GM13977 (cell line): ENCODE measurements around the gene CRYGA.
"Not testable (repeated sequence)": the region's sequence is repeated elsewhere in the genome, so short reads cannot be mapped to it uniquely, and the experiment has no call there.

Experiments used
- DNase-seq: peaks from one replicate; pipeline ENCODE4 v3.0.0; 2012; ENCODE audit warnings: low spot score
- in situ Hi-C: fragments of 300-500 bp; cut with MboI; formaldehyde crosslinking; loops from one replicate; pipeline ENCODE4 v1.12.0; 2022; ENCODE audit warnings: low sequenced_read_pairs, low pct_unique_long_range_greater_than_20kb, mixed read lengths, inconsistent platforms; ENCODE audit not compliant: unreplicated experiment
- TF ChIP-seq, protein P1 (sequence below): IDR thresholded peaks from 2 replicates; pipeline ENCODE4 v1.5.1; 2012; ENCODE audit warnings: mild to moderate bottlenecking, control low read depth; ENCODE audit not compliant: insufficient read depth; ENCODE audit errors: extremely low read depth, missing control alignments

Gene CRYGA

DNA sequence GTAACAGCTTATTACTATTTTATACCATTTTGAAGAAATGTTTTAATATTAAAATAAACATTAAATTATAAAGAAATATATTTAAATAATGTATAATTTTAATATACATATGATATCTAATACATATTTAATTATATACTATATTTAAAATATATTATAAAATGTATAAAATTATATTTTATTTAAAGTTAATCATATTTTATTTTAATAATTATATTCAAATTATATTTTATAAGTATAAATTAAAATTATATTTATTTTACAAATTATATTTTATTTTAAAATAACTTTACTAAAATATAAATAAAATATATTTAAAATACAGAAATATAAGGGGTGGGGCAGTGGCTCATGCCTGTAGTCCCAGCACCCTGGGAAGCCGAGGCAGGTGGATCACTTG is 41.1 kb downstream of the CRYGA start:
- in situ Hi-C loops, result no loop called here
- no peak for DNase-seq
- TF ChIP-seq, protein P1, sequence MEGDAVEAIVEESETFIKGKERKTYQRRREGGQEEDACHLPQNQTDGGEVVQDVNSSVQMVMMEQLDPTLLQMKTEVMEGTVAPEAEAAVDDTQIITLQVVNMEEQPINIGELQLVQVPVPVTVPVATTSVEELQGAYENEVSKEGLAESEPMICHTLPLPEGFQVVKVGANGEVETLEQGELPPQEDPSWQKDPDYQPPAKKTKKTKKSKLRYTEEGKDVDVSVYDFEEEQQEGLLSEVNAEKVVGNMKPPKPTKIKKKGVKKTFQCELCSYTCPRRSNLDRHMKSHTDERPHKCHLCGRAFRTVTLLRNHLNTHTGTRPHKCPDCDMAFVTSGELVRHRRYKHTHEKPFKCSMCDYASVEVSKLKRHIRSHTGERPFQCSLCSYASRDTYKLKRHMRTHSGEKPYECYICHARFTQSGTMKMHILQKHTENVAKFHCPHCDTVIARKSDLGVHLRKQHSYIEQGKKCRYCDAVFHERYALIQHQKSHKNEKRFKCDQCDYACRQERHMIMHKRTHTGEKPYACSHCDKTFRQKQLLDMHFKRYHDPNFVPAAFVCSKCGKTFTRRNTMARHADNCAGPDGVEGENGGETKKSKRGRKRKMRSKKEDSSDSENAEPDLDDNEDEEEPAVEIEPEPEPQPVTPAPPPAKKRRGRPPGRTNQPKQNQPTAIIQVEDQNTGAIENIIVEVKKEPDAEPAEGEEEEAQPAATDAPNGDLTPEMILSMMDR, result no peak

DNA sequence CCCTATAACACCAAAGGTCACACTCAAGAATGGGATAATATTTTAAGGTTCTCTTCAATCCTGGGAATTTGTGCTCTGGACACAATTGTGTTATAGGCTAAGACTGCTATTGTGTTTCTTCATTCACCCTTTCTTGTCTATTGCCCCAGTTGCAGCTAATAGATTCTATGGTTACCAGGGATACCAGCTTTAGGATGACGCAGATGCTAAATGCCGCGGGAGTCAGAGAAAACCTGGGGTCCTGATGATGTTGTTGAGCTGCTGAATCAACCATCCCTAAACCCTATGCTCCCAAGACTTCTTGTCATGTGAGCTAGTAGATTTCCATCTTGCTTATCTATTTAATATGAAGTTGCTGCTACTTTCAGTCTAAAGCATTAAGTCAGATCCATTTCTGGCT is 44.5 kb downstream of the CRYGA start:
- DNase-seq, result no peak
- TF ChIP-seq, protein P1, result no peak
- in situ Hi-C loops, result no loop called here

DNA sequence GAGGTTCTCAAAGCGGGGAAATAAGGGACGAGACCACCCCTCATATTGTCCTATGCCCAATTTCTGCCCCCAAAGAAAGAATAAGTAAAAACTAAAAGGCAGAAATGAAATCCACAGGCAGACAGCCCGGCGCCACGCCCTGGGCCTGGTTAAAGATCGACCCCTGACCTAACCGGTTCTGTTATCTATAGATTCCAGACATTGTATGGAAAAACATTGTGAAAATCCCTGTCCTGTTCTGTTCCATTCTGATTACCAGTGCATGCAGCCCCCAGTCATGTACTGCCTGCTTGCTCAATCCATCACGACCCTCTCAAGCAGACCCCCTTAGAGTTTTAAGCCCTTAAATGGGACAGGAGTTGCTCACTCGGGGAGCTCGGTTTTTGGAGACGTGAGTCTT is 46.0 kb downstream of the CRYGA start:
- DNase-seq, in situ Hi-C loops: not testable (repeated sequence)

DNA sequence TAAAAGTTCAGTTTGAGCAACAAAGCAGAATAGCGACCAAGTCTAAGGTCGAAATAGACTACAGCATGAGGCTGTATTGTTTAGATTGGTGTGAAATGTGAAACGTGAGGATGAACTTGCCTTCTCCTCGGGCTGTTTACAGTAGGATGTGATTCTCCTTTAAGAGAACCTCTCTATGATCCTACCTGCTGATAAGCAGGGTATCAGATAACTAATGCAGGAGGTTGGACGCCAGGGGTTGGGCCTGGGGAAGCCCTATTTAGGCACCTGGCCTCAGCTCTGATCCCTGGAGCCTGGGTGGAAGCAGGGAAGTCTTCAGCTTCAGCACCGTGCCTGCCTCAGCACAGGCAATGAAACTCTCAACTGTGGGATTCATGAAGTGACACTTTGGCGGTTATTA is 50.4 kb downstream of the CRYGA start:
- DNase-seq, result no peak
- in situ Hi-C loops, result no loop called here
- TF ChIP-seq, protein P1, result no peak

DNA sequence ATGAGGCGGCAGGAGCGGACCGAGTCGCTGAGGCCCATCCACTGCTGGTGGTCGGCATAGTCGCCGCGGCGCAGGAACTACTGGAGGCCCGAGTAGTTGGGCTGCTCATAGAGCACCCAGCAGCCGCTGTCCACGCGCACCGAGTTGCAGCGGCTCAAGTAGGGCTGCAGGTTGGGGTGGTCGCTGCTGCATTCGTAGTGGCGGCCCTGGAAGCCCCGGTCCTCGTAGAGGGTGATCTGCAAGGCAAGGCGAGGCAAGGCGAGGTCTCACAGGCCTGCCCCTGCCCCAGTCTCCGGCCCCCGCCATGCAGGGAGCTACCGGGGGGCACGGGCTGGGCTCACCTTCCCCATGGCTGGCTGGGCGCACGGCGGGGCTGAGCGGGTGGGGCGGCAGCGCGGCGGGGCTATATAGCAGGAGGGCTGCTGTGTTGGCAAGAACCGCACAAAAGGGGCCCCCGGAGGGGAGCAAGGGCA is 51.1 kb downstream of the CRYGA start:
- in situ Hi-C loops, result not testable (repeated sequence)

More for the DNA sequence above, 51.1 kb downstream of the CRYGA start:
- not testable (repeated sequence) for DNase-seq
